Measurements from ENCODE around the gene SCRG1.

The SCRG1 gene

GRCh38 chr4:173398779-173399415 lies at the start of gene SCRG1:
Gene SCRG1 (minus strand): TSS chr4:173399116. CDS start chr4:173391414, 7,702 bp downstream.
- DNase-seq (ENCODE audit: low read depth): no peak

GRCh38 chr4:173448103-173448502 lies 49.2 kb upstream of the SCRG1 start:
- DNase-seq (ENCODE audit: low read depth): no peak

- DNase-seq (ENCODE audit: low read depth): no peak
These were observed 47.5 kb upstream of the SCRG1 start for GRCh38 chr4:173446416-173446815.

- DNase-seq (ENCODE audit: low read depth): no peak
These were observed 44.2 kb upstream of the SCRG1 start for GRCh38 chr4:173443121-173443520.

GRCh38 chr4:173442223-173442932 lies 43.5 kb upstream of the SCRG1 start:
- DNase-seq (ENCODE audit: low read depth): no peak

GRCh38 chr4:173440888-173441287 lies 42.0 kb upstream of the SCRG1 start:
- DNase-seq (ENCODE audit: low read depth): no peak

- DNase-seq (ENCODE audit: low read depth): no peak
These were observed 37.9 kb upstream of the SCRG1 start for GRCh38 chr4:173436771-173437265.

GRCh38 chr4:173436149-173436579 lies 37.2 kb upstream of the SCRG1 start:
- DNase-seq (ENCODE audit: low read depth): no peak

- DNase-seq (ENCODE audit: low read depth): no peak
These were observed 35.3 kb upstream of the SCRG1 start for GRCh38 chr4:173434231-173434630.

GRCh38 chr4:173433447-173433846 lies 34.5 kb upstream of the SCRG1 start:
- DNase-seq (ENCODE audit: low read depth): no peak

- DNase-seq (ENCODE audit: low read depth): no peak
These were observed 33.5 kb upstream of the SCRG1 start for GRCh38 chr4:173432430-173432829.

- DNase-seq (ENCODE audit: low read depth): no peak
These were observed 27.1 kb upstream of the SCRG1 start for GRCh38 chr4:173426064-173426463.

GRCh38 chr4:173424899-173425805 lies 26.2 kb upstream of the SCRG1 start:
- no peak for DNase-seq (ENCODE audit: low read depth)

GRCh38 chr4:173420801-173421200 lies 21.9 kb upstream of the SCRG1 start:
- DNase-seq (ENCODE audit: low read depth): no peak

- DNase-seq (ENCODE audit: low read depth): no peak
These were observed 21.4 kb upstream of the SCRG1 start for GRCh38 chr4:173420324-173420752.

GRCh38 chr4:173418639-173419038 lies 19.7 kb upstream of the SCRG1 start:
- no peak for DNase-seq (ENCODE audit: low read depth)

GRCh38 chr4:173417833-173418232 lies 18.9 kb upstream of the SCRG1 start:
- DNase-seq (ENCODE audit: low read depth): no peak

- DNase-seq (ENCODE audit: low read depth): no peak
These were observed 17.2 kb upstream of the SCRG1 start for GRCh38 chr4:173415885-173416653.

- DNase-seq (ENCODE audit: low read depth): no peak
These were observed 16.2 kb upstream of the SCRG1 start for GRCh38 chr4:173415092-173415491.

GRCh38 chr4:173414456-173414855 lies 15.5 kb upstream of the SCRG1 start:
- no peak for DNase-seq (ENCODE audit: low read depth)

GRCh38 chr4:173413036-173413435 lies 14.1 kb upstream of the SCRG1 start:
- no peak for DNase-seq (ENCODE audit: low read depth)
